NCI-H187 (cell line): ENCODE data around the gene MRPL55.
"Not testable (repeated sequence)": the region's sequence is repeated elsewhere in the genome, so short reads cannot be mapped to it uniquely, and the experiment has no call there.

Experiments used
- DNase-seq, 2 experiments: peaks; one replicate each; lab custom pipeline; 2025; lab: John Stamatoyannopoulos, UW

The MRPL55 gene

DNA sequence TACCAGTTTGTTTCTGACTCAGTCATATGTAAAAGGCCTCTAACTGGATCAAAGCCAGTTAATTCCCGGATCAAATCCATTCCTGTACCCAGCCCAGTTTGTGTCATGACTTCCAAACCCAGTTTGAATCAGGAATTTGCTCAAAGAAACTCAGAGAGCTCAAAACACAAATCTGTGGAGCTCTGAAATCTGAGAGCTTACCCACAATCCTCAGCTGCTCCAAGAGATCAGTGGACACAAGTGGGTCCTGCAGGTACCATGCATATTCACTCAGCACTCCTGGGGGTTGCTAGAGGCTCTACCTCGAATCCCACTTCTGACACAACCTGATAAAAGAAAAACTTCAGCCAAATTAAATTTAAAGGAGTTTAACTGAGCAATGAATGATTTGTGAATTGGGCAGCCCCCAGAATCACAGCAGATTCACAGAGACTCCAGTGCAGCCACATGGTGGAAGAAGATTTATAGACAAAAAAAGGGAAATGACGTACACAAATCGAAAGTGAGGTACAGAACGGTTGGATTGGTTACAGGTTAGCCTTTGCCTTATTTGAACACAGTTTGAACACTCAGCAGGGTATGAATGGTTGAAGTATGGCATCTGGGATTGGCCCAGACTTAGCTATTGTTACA lies 11.9 kb upstream of the MRPL55 start:
- DNase-seq = no peak

DNA sequence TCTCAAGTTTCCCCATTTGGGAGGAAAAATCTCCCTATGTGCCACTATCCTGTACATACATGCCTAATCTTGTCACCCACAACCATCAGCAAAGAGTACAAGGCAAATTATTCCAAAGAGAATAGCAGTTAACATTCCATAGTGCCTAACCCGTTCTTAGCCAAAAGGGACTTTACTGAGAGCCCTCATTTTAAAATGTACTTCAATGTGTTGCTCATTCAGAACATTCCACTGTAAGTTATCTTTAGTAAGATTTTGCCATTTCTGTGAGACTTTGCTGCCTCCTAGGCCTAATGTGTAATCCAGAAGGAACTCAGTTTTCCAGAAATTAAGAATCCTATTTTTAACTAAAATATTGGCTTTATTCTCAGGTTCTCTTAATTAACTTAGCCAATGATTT lies 11.3 kb upstream of the MRPL55 start:
- no peak for DNase-seq

- DNase-seq = no peak
Measured at GRCh38 chr1:228118040-228118439, 8.9 kb upstream of the MRPL55 start.

DNA sequence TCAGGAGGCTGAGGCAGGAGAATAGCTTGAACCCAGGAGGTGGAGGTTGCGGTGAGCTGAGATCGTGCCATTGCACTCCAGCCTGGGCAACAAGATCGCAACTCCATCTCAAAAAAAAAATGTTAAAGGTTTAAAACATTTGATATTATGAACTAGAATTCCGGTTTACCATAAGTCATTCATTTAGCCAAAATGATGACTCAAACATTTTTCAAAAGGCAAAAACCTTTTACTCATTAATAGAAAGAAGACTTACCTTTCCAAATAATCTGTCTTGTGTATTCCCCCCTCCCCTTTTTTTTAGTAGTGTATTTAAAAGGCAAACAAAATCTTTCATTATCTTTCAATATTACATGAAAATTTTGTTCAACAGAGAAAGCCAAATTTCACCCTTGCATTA lies 8.2 kb upstream of the MRPL55 start:
- no peak for DNase-seq

- DNase-seq = no peak
Measured at GRCh38 chr1:228114827-228115226, 5.7 kb upstream of the MRPL55 start.

DNA sequence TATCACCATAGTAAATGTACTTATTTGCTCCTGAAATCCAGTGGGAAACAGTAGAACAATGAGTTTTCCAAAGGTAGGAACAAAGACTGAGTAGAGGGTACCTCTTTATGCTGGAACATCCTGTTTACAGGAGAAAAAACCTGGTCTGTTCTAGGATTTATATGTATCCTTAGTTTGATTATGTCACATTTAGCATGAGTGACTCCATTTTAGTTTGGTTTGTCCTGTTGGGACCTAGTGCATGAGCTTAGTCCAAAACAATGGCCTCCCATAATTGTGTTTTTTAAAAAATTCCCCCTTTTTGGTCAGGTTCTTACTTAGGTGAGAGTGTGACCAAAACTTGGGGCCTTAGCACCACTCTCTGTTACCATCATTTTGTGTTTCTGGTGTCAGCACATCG lies 3.5 kb upstream of the MRPL55 start:
- no peak for DNase-seq

DNA sequence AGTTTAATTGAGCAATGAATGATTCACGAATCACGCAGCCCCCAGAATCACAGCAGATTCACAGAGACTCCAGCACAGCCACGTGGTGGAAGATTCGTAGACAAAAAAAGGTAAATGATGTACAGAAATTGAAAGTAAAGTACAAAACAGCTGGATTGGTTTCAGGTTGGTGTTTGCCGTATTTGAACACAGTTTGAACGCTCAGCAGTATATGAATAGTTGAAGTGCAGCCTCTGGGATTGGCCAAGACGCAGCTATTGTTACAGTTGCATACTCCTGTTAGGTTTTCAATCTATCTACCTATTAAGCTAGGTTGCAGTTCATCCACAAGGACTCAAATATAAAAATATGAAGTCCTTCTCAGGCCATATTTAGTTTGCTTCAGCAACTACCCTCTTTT lies 3.1 kb upstream of the MRPL55 start:
- no peak for DNase-seq

- not testable (repeated sequence) for DNase-seq
Measured at GRCh38 chr1:228111315-228111714, 2.2 kb upstream of the MRPL55 start.

DNA sequence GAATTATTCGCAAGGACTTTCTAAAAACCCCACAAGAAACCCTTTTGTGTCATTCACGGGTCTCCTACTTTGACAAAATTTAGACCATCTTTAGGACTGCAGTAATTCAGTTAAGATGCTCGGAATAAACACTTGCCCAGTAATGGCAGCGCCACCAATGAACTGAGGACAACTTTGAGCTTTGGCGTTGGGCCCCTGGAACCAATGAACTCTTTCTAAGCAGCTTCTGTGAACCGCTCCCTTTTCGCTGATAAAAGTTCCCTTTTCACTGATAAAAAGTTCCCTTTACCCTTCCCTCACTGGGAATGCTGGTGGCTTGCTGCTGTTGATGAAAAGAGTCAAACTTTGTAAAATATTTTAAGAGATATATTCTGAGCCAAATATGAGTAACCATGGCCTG lies 1.5 kb upstream of the MRPL55 start:
- DNase-seq = no peak

DNA sequence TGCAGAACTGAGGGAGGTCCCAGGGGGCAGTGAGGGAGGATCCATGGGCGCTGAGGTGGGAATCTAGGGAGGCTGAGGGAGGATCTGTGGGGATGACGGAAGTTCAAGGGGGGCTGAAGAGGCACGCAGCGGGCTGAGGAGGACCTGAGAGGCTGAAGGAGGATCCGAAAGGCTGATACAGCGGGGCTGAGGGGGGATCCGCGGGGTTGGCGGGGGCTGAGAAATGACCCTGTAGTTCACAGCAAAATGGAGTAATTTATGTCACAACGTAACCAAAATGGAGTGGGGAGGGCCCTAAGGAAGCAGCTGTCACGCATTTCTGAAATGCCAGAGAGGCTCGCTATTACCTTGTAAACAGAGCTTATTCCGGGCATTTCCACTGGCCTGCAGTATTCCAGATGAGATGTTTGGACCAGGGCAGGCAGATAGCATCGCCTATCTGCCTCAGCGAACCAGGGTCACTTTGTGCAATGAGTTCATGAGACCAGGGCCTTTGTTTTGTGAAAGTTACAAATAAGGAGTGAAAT lies 926 bp upstream of the MRPL55 start:
- no peak for DNase-seq

GRCh38 chr1:228108742-228109072 lies 392 bp downstream of the MRPL55 start:
- DNase-seq = no peak

DNA sequence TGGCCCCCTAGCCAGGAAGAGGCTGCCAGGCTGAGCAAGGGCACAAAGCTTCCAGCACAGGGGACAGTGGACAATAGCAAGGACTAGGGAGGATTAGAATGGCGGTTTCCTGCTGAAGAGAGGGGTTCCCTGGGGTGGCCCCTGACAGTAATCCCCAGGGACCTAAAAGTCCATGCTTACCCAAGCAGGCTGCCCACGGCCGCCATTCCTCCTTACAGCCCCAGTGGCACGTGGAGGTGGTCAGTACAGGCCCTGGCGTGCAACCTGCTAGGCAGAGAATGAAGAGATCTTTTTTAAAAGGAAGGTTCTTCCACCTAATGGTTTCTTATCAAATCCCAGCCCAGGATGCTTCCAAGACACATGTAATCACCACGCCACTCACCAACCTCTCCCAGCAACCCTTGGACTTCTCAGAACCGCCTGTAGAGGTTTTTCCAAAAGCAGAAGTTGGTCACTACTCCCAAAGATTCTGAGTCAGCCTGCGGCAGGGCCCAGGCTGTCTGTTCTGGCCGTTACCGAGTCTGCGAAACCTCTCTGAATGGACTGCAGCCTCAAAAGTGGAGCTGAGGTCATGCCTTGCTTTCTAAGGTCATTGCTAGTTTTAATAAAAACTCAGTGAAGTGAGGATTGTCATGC lies 926 bp downstream of the MRPL55 start:
- no peak for DNase-seq

GRCh38 chr1:228107636-228108035 lies 1.5 kb downstream of the MRPL55 start:
- no peak for DNase-seq

GRCh38 chr1:228106800-228107054 lies 2.4 kb downstream of the MRPL55 start:
- DNase-seq = no peak

- DNase-seq = no peak
Measured at GRCh38 chr1:228105996-228106799, 2.9 kb downstream of the MRPL55 start.

GRCh38 chr1:228105270-228105995 lies 3.7 kb downstream of the MRPL55 start:
- no peak for DNase-seq

DNA sequence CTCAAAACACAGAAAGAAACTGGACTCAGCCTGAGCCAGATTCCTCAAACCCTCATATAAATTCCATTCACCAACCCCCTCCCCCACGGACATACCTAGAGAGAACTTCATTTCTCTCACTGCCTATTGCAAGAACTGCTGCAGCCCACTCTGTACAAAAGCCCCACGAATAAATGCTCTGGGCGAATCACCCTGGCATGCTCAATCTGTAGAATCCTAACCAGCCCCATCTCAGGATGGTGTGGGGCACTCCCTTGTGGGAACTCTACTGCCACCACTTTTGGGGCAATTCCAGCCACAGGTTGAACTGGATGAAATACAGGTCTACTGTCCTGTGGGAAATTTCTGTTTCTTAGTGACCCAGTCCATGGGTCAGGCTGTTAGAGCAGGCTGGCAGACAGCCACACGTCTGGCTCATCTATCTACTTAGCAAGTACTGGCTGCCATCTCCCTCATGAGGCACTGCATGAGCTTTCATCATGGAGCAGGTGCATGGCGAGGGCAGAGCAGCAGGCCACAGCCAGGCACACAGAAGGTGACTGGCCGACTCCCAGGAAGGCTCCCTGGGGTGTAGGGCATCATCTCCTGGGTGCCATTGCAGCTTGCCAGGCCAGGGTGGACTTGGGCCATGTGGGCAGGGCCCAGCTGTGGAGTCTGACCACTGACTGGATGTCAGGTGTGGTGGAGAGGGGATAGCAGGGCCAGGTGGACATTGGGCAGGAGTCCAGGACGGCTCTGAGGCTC lies 4.4 kb downstream of the MRPL55 start:
- DNase-seq = no peak

DNA sequence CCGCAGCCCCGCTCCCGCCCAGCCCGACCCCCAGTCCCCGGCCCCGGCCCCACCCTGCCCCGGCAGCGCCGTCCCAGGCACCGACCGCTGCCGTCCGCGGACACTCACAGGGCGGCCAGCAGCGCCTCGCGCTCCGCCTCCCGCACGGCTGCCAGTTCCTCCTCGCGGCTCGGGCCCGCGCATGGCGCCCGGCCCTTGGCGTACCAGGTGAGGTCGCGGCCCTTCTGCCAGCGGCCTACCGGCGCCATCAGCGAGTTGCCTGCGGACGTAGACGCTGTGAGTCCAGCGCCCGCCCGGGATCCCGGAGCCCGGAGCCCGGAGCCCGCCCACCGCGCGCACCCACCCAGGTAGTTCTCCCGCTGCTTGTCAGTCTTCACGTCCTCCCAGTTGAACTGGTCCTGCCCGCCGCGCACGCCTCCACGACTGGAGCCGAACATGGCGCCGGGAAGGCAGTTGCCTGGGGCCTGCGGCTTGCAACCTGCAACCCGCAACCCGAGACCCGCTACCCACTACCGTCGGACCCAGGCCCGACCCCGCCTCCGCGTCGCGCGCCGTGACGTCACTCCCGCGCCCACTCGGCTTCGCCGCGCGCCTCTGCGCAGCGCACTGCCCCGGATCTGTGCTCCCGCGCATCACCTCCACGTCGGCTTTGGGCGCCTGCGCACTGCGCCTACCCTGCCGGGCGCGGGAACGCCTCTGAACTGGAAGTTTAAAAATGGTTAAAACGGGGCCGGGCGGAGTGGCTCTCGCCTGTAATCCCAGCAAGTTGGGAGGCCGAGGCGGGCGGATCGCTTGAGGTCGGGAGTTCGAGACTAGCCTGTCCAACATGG lies 6.1 kb downstream of the MRPL55 start, which contains the start of gene C1orf35:
Gene C1orf35, minus strand, starts transcription at position 535 of the 830 bp plus-strand sequence. Its CDS starts 98 bp downstream, at position 437.
- DNase-seq = peak; percentile 14 to 66

DNA sequence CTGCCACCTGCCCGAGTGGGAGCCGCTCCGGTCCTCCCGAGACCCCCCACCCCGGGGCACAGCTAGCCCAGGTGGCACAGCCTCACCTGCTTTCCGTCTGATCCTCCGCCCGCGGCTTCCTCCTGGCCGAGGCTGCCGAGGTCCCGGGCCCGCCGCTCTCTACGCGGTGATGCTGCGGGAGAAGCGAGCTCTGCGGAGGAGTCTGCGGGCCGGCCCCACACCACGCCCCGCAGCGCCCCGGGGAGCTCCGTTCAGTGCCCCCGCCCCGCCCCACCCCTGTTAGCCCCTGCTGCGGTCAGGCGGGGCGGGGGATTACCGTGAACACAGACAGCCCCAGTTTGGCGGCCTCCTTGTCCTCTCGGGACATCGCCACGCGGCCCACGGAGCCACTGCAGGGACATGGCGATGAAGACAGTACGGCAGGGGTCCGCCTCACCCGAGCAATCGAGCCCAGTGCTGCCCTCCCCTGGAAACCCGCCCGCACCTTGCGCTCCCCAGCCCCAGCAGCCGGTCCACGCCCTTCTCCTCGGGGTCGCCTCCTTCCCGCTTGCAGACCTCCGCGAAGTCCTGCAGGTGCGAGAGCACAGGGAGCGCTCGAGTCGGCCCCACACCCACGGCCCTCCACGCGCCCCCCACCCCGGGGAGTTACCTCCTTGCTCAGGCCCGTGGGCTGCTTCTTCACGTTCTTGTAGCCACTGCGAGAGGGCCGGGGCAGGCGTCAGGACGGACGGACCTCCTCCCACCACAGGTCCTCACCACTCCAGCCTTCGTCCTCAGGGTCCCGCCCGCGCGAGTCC lies 6.9 kb downstream of the MRPL55 start:
- DNase-seq = no peak

GRCh38 chr1:228101614-228101993 lies 7.5 kb downstream of the MRPL55 start:
- no peak for DNase-seq
